B cell (primary cell): ENCODE data around the gene LMBR1L. TPM values are rescaled to one million over a fixed set of nuclear protein-coding genes. Genes with fewer than 3 reads are reported as not detected.

Experiments used
- ATAC-seq: fragments of 200-7000 bp; cut with Tn5 transposase; one replicate; pipeline ENCODE4 v1.10.0; 2021; ENCODE audit warnings: low read depth, mild to moderate bottlenecking, moderate number of reproducible peaks, moderate library complexity
- CTCF ChIA-PET: fragments of 350-600 bp; sonication (Branson Sonifier 250); formaldehyde crosslinking; loops from one replicate; lab custom pipeline; 2021; ENCODE audit warnings: antibody characterized with exemption, inconsistent platforms; lab: Charles Lee
- POLR2A ChIA-PET: fragments of 350-600 bp; sonication (Branson Sonifier 250); formaldehyde crosslinking; loops from one replicate; lab custom pipeline; 2021; ENCODE audit warnings: antibody characterized with exemption; lab: Charles Lee
- DNase-seq: peaks from one replicate; pipeline ENCODE4 v3.0.0; 2013
- H2AFZ ChIP-seq: 2 replicates; pipeline ENCODE4 v1.6.1; 2012; ENCODE audit warnings: mild to moderate bottlenecking, low read depth, low read length; ENCODE audit not compliant: insufficient read depth, poor library complexity, severe bottlenecking
- H3K27ac ChIP-seq, 2 donors: 1 replicate in 1 of 2; 2 replicates in 1 of 2; pipeline ENCODE4 v1.5.1; 2012 to 2013; ENCODE audit warnings: low read length in 2 of 2, mild to moderate bottlenecking in 2 of 2, moderate library complexity in 1 of 2
- H3K27me3 ChIP-seq, 4 experiments: fragments of 200-600 bp in 1 of 4; sonication (generic) in 1 of 4; replicated peaks in 1 of 4; 1 replicate in 2 of 4; 2 replicates in 2 of 4; pipeline versions ENCODE4 v1.6.1 to v1.7.0; 2013 to 2016; ENCODE audit warnings: low read length in 3 of 4, mild to moderate bottlenecking in 2 of 4, mixed read lengths in 1 of 4, moderate library complexity in 1 of 4; ENCODE audit not compliant: insufficient read depth in 4 of 4, control insufficient read depth in 3 of 4; ENCODE audit errors: control extremely low read depth in 1 of 4
- H3K36me3 ChIP-seq, 2 experiments: replicated peaks in 1 of 2; 1 replicate in 1 of 2; 2 replicates in 1 of 2; pipeline versions ENCODE4 v1.6.1 to v1.7.1; 2013; ENCODE audit warnings: low read length in 1 of 2; ENCODE audit not compliant: insufficient read depth in 2 of 2, control insufficient read depth in 1 of 2; ENCODE audit errors: control extremely low read depth in 1 of 2, extremely low read depth in 1 of 2
- H3K4me1 ChIP-seq, 2 donors: fragments of 200-600 bp in 1 of 2; sonication (generic) in 1 of 2; 1 replicate in 1 of 2; 2 replicates in 1 of 2; pipeline versions ENCODE4 v1.5.1 to v1.6.1; 2013 to 2017; ENCODE audit warnings: low read length in 2 of 2; ENCODE audit not compliant: control insufficient read depth in 2 of 2, insufficient read depth in 2 of 2
- H3K4me2 ChIP-seq: replicated peaks from 2 replicates; pipeline ENCODE3; 2012; ENCODE audit warnings: mild to moderate bottlenecking, low read depth, low read length; ENCODE audit not compliant: poor library complexity, severe bottlenecking
- H3K4me3 ChIP-seq, 5 experiments: fragments of 200-600 bp in 1 of 5; sonication (generic) in 1 of 5; 1 replicate in 3 of 5; 2 replicates in 2 of 5; pipeline versions ENCODE4 v1.5.1 to v1.7.0; 2011 to 2016; ENCODE audit warnings: low read length in 4 of 5, mild to moderate bottlenecking in 4 of 5, low read depth in 2 of 5, control low read depth in 1 of 5, moderate library complexity in 1 of 5; ENCODE audit not compliant: insufficient read depth in 1 of 5; ENCODE audit errors: control extremely low read depth in 1 of 5, extremely low read depth in 1 of 5
- H3K79me2 ChIP-seq: fragments of 200-600 bp; sonication (generic); one replicate; pipeline ENCODE4 v1.6.0; 2016; ENCODE audit warnings: low read length; ENCODE audit not compliant: control insufficient read depth, insufficient read depth
- H3K9ac ChIP-seq: fragments of 200-600 bp; sonication (generic); 2 replicates; pipeline ENCODE4 v1.6.1; 2017; ENCODE audit warnings: mild to moderate bottlenecking, low read length, moderate library complexity
- H3K9me3 ChIP-seq, 3 donors: one replicate each; pipeline versions ENCODE4 v1.6.1 to v1.7.1; 2013; ENCODE audit warnings: low read length in 2 of 3; ENCODE audit not compliant: control insufficient read depth in 2 of 3, insufficient read depth in 1 of 3; ENCODE audit errors: control extremely low read depth in 1 of 3
- H4K20me1 ChIP-seq: 2 replicates; pipeline ENCODE4 v1.6.0; 2012; ENCODE audit warnings: mild to moderate bottlenecking, low read length; ENCODE audit not compliant: insufficient read depth, control insufficient read depth, poor library complexity, severe bottlenecking
- H3K27ac Mint-ChIP-seq: one replicate; pipeline ENCODE4 v1.8.0; 2021; ENCODE audit warnings: mixed read lengths
- H3K27me3 Mint-ChIP-seq: one replicate; pipeline ENCODE4 v1.8.0; 2021; ENCODE audit warnings: mixed read lengths
- H3K4me1 Mint-ChIP-seq: one replicate; pipeline ENCODE4 v1.8.0; 2021; ENCODE audit warnings: mixed read lengths
- H3K4me3 Mint-ChIP-seq: one replicate; pipeline ENCODE4 v1.8.0; 2021; ENCODE audit warnings: mixed read lengths
- H3K9me3 Mint-ChIP-seq: one replicate; pipeline ENCODE4 v1.8.0; 2022; ENCODE audit warnings: mixed read lengths; ENCODE audit not compliant: insufficient read depth
- EZH2 ChIP-seq: IDR thresholded peaks from 2 replicates; pipeline ENCODE4 v1.6.1; 2012; ENCODE audit warnings: borderline replicate concordance, low read depth, mild to moderate bottlenecking, moderate library complexity, low read length; ENCODE audit not compliant: insufficient read depth, poor library complexity, severe bottlenecking
- WGBS: methylation state at CpG from one replicate; pipeline ENCODE4 v1.1.5; 2013; ENCODE audit warnings: missing lambda C conversion rate; ENCODE audit not compliant: insufficient coverage; 5-methylcytosine and 5-hydroxymethylcytosine counted together
- intact Hi-C: fragments of 100-400 bp; cut with micrococcal nuclease; formaldehyde crosslinking; loops from one replicate; pipeline ENCODE4 v1.10.0; 2022
- polyA plus RNA-seq: library from polyadenylated mRNA; depleted of rRNA; stranded (reverse); fragments of >200 nt; gene quantifications from 2 replicates; pipeline ENCODE4 v1.2.3, GENCODE V29; 2012
- total RNA-seq, 2 donors: library from RNA; stranded (reverse); fragments of 120-200 nt in 1 of 2; gene quantifications; 1 replicate in 1 of 2; 2 replicates in 1 of 2; pipeline versions ENCODE4 v1.2.3 to v1.2.4, GENCODE V29; 2013 to 2022
- TF ChIP-seq, protein P1 (sequence below): fragments of 200-600 bp; IDR thresholded peaks from one replicate; pipeline ENCODE4 v1.8.0; 2022; ENCODE audit warnings: antibody characterized with exemption, mild to moderate bottlenecking

The LMBR1L gene
- total and polyA plus RNA-seq, 2 donors (not counting 1 experiment from before 2014, with no cell fraction given) = 133 to 187 TPM

DNA sequence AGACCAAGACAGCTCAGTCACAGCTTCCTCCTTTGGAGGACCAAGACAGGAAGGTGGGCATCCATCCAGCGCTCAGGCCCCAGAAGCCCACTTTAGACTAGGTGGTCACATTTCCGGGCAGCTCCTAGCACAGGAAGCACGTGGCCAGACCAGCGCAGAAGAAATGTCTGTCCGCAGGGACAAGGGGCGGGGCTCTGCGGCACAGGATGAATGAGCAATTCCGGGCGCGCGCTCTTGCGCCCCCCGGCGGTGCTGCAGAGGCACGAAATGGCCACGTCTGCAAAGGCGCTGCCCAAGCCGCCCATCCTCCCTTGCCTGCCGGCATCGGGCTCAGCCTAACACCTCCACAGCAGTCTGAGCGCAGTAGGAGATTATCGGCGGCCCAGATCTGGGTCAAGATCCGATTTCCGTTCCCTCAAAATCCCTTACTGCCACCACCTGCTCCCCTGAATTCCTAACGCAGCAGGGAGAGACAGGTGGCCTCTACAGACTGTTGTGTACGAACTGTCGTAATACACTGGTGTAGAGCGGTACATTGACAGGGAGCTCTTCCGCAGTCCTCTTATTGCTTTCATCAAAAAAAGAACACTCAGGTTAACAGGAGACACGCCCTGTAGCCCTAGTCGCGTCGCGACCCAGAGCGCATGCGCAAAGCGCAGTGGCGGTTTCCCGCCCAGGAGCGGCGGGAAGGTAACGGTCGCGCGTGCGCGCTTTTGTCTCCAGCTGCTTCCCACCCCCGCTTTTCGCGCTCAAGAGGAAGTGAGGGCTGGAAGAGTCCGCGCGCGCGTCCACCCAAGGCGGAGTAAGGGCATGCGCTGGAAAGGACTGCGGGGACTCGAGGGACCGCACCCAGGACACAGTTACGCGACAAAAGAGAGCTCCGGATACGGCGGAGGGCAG, 19.8 kb upstream of the LMBR1L start:
- peak overlapping the region; percentile 62 for H2AFZ ChIP-seq
- H3K27ac ChIP-seq = peak overlapping the region; percentile 93 to 98
- POLR2A ChIA-PET = interaction anchor here (0.5 to 4.9 kb wide), 17 partner anchors 9 to 236 kb away, joined by 3 to 110 read pairs (median 6); partner anchors contain the start of genes DHH, LMBR1L, RHEBL1 and TUBA1A
- WGBS = under 1% methylated on average over 61 of the region's 66 CpGs
- H3K9ac ChIP-seq = peak overlapping the region; percentile 99
- ATAC-seq (peak; percentile 51), DNase-seq (peak; percentile 97)
- intact Hi-C loops = loop anchor here (1.0 to 5.0 kb wide), 11 partner anchors 20 to 492 kb away; partner anchors contain the start of genes KMT2D, LMBR1L, PRKAG1 and PRPF40B
- H3K36me3 ChIP-seq = peaks cover 11 to 33% of the 10 kb centered on the region in 2 experiments
- H4K20me1 ChIP-seq = peaks cover 32% of the 10 kb centered on the region
- H3K9me3 ChIP-seq = no peaks in the 10 kb centered on the region
- peak overlapping the region; percentile 94 to 100 (median 100) for H3K4me3 ChIP-seq
- peaks cover 33% of the 10 kb centered on the region for H3K79me2 ChIP-seq
- no peaks in the 10 kb centered on the region for H3K27me3 ChIP-seq
- H3K4me2 ChIP-seq = peak overlapping the region; percentile 96
- Mint-ChIP-seq H3K27ac (peak overlapping the region; percentile 99), H3K4me1 (peaks cover 56% of the 10 kb centered on the region), H3K9me3 (no peaks in the 10 kb centered on the region), H3K4me3 (peak overlapping the region; percentile 97), H3K27me3 (no peaks in the 10 kb centered on the region)
- peaks cover 28 to 36% of the 10 kb centered on the region in 2 donors for H3K4me1 ChIP-seq
- TF ChIP-seq, protein P1, sequence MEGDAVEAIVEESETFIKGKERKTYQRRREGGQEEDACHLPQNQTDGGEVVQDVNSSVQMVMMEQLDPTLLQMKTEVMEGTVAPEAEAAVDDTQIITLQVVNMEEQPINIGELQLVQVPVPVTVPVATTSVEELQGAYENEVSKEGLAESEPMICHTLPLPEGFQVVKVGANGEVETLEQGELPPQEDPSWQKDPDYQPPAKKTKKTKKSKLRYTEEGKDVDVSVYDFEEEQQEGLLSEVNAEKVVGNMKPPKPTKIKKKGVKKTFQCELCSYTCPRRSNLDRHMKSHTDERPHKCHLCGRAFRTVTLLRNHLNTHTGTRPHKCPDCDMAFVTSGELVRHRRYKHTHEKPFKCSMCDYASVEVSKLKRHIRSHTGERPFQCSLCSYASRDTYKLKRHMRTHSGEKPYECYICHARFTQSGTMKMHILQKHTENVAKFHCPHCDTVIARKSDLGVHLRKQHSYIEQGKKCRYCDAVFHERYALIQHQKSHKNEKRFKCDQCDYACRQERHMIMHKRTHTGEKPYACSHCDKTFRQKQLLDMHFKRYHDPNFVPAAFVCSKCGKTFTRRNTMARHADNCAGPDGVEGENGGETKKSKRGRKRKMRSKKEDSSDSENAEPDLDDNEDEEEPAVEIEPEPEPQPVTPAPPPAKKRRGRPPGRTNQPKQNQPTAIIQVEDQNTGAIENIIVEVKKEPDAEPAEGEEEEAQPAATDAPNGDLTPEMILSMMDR = peak; percentile 88
- no peak for TF ChIP-seq EZH2
- CTCF ChIA-PET = interaction anchor here (0.7 to 5.0 kb wide), 26 partner anchors 10 to 237 kb away, joined by 3 to 60 read pairs (median 4); partner anchors contain the start of genes KMT2D, LMBR1L, RHEBL1 and SPATS2
